Measurements from ENCODE around the gene AKAP12. TPM values are rescaled to one million over a fixed set of nuclear protein-coding genes. Genes with fewer than 3 reads are reported as not detected.

Gene AKAP12
- total RNA-seq, 2 donors from 2014 or later = 27.7 to 40.1 TPM

- no peak overlapping the region for H3K4me3 ChIP-seq
Observed at GRCh38 chr6:151374036-151374683, 134.4 kb downstream of the AKAP12 start.

GRCh38 chr6:151375833-151376232 lies 136.1 kb downstream of the AKAP12 start:
- no peaks in the 10 kb centered on the region for H3K27me3 ChIP-seq
- H3K9me3 ChIP-seq = no peaks in the 10 kb centered on the region
- H3K4me3 ChIP-seq = no peak overlapping the region
- DNase-seq (ENCODE audit: low spot score) = no peak
- peaks cover 0 to 16% of the 10 kb centered on the region in 2 donors for H3K4me1 ChIP-seq
- H3K27ac ChIP-seq = no peak overlapping the region
- H3K36me3 ChIP-seq = peaks cover 17% of the 10 kb centered on the region
- no peak for TF ChIP-seq CTCF (IDR thresholded peaks at IDR 0.05)

More at GRCh38 chr6:151374036-151374683, 134.4 kb downstream of the AKAP12 start:
- peaks cover 19% of the 10 kb centered on the region for H3K36me3 ChIP-seq
- no peak for TF ChIP-seq CTCF (IDR thresholded peaks at IDR 0.05)
- peak overlapping the region in 1 of 2 donors; percentile 54 for H3K27ac ChIP-seq
- H3K27me3 ChIP-seq = no peaks in the 10 kb centered on the region
- peaks cover 0 to 8% of the 10 kb centered on the region in 2 donors for H3K4me1 ChIP-seq
- no peaks in the 10 kb centered on the region for H3K9me3 ChIP-seq
- no peak for DNase-seq (ENCODE audit: low spot score)

- no peak overlapping the region for H3K27ac ChIP-seq
- no peak for DNase-seq (ENCODE audit: low spot score)
- peaks cover 11% of the 10 kb centered on the region for H3K36me3 ChIP-seq
- H3K9me3 ChIP-seq = no peaks in the 10 kb centered on the region
- no peak for TF ChIP-seq CTCF (IDR thresholded peaks at IDR 0.05)
- H3K4me3 ChIP-seq = no peak overlapping the region
- no peaks in the 10 kb centered on the region for H3K27me3 ChIP-seq
- peaks cover 0 to 18% of the 10 kb centered on the region in 2 donors for H3K4me1 ChIP-seq
Observed at GRCh38 chr6:151376440-151376839, 136.7 kb downstream of the AKAP12 start.

GRCh38 chr6:151377095-151377494 lies 137.3 kb downstream of the AKAP12 start:
- Histone ChIP-seq H3K27ac (no peak overlapping the region), H3K27me3 (no peaks in the 10 kb centered on the region), H3K36me3 (peaks cover 6% of the 10 kb centered on the region), H3K4me1 (peaks cover 0 to 18% of the 10 kb centered on the region in 2 donors), H3K4me3 (no peak overlapping the region), H3K9me3 (no peaks in the 10 kb centered on the region)
- no peak for DNase-seq (ENCODE audit: low spot score)
- TF ChIP-seq CTCF (IDR thresholded peaks at IDR 0.05) = no peak

GRCh38 chr6:151379933-151380847 lies 140.4 kb downstream of the AKAP12 start:
- TF ChIP-seq CTCF (IDR thresholded peaks at IDR 0.05) = no peak
- Histone ChIP-seq H3K36me3 (no peaks in the 10 kb centered on the region), H3K9me3 (no peaks in the 10 kb centered on the region), H3K4me1 (peaks cover 0 to 10% of the 10 kb centered on the region in 2 donors), H3K4me3 (no peak overlapping the region), H3K27ac (peak overlapping the region; percentile 4 to 17), H3K27me3 (no peaks in the 10 kb centered on the region)
- no peak for DNase-seq (ENCODE audit: low spot score)
